ENCODE results near the gene GPR83. TPM values are rescaled to one million over a fixed set of nuclear protein-coding genes. Genes with fewer than 3 reads are reported as not detected.

GPR83 gene
- total and polyA plus RNA-seq, 4 donors, result 0.01 to 0.14 (median 0.07) TPM

DNA sequence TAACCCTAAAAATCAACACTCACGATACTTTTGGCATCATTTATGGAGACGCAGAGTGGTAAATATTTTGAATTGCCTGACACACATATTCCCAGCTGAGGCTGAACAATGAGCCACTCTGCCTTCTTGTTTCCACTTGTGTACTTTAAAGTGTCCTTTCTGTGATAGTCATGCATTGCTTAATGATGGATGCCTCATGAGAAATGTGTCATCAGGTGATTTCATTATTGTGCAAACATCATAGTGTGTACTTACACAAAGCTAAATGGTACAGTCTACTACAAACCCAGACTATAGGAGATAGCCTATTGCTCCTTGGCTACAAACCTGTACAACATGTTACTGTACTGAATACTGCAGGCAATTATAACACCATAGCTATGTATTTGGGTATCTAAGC lies 48.2 kb upstream of the GPR83 start:
- Histone ChIP-seq H3K9ac (ENCODE audit: low read depth in 1 of 2, low read length in 2 of 2) (no peak overlapping the region), H3K27ac (ENCODE audit: low read depth in 1 of 2, low read length in 2 of 2) (no peak overlapping the region), H3K4me3 (ENCODE audit: low read depth in 1 of 3, low read length in 3 of 3) (no peak overlapping the region), H3K9me3 (ENCODE audit: control insufficient read depth in 4 of 4, low read length in 3 of 4) (no peaks in the 10 kb centered on the region), H3K36me3 (ENCODE audit: control insufficient read depth in 4 of 4, insufficient read depth in 3 of 4, low read depth in 1 of 4, low read length in 3 of 4) (peaks cover 0 to 18% (median 14%) of the 10 kb centered on the region in 4 donors), H3K4me1 (ENCODE audit: control insufficient read depth in 4 of 4, insufficient read depth in 4 of 4, low read length in 3 of 4) (peaks cover 0 to 4% (median 0%) of the 10 kb centered on the region in 4 donors), H3K27me3 (ENCODE audit: control insufficient read depth in 4 of 4, insufficient read depth in 4 of 4, low read length in 3 of 4) (no peaks in the 10 kb centered on the region)
- 44% methylated on average over 2 of the region's 2 CpGs for WGBS
- TF ChIP-seq SP1 (IDR thresholded peaks at IDR 0.05) (no peak), YY1 (IDR thresholded peaks at IDR 0.05) (peak; percentile 33), NR2F2 (IDR thresholded peaks at IDR 0.05) (no peak), HNF4A (conservative IDR thresholded peaks at IDR 0.05) (peak; percentile 31 to 45), HNF4G (IDR thresholded peaks at IDR 0.05) (no peak), TAF1 (conservative IDR thresholded peaks at IDR 0.05) (no peak), RXRA (IDR thresholded peaks at IDR 0.05) (peak; percentile 12 to 54), RAD21 (IDR thresholded peaks at IDR 0.05) (no peak), FOXA1 (IDR thresholded peaks at IDR 0.05) (peak; percentile 37), CTCF (IDR thresholded peaks at IDR 0.05; ENCODE audit: low read depth, low read length, missing input control) (no peak), FOXA2 (IDR thresholded peaks at IDR 0.05) (peak; percentile 75), ZBTB33 (IDR thresholded peaks at IDR 0.05) (no peak), EGR1 (IDR thresholded peaks at IDR 0.05; ENCODE audit: low read depth in 2 of 2) (no peak), GABPA (IDR thresholded peaks at IDR 0.05 in 1 of 2, conservative IDR thresholded peaks at IDR 0.05 in 1 of 2) (no peak), JUND (IDR thresholded peaks at IDR 0.05) (peak; percentile 59 to 64)
- TF ChIP-seq, protein P1, sequence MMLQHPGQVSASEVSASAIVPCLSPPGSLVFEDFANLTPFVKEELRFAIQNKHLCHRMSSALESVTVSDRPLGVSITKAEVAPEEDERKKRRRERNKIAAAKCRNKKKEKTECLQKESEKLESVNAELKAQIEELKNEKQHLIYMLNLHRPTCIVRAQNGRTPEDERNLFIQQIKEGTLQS (IDR thresholded peaks at IDR 0.05), result peak; percentile 61
- TF ChIP-seq, protein P2, sequence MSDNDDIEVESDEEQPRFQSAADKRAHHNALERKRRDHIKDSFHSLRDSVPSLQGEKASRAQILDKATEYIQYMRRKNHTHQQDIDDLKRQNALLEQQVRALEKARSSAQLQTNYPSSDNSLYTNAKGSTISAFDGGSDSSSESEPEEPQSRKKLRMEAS (IDR thresholded peaks at IDR 0.05), result no peak
- TF ChIP-seq, protein P3, sequence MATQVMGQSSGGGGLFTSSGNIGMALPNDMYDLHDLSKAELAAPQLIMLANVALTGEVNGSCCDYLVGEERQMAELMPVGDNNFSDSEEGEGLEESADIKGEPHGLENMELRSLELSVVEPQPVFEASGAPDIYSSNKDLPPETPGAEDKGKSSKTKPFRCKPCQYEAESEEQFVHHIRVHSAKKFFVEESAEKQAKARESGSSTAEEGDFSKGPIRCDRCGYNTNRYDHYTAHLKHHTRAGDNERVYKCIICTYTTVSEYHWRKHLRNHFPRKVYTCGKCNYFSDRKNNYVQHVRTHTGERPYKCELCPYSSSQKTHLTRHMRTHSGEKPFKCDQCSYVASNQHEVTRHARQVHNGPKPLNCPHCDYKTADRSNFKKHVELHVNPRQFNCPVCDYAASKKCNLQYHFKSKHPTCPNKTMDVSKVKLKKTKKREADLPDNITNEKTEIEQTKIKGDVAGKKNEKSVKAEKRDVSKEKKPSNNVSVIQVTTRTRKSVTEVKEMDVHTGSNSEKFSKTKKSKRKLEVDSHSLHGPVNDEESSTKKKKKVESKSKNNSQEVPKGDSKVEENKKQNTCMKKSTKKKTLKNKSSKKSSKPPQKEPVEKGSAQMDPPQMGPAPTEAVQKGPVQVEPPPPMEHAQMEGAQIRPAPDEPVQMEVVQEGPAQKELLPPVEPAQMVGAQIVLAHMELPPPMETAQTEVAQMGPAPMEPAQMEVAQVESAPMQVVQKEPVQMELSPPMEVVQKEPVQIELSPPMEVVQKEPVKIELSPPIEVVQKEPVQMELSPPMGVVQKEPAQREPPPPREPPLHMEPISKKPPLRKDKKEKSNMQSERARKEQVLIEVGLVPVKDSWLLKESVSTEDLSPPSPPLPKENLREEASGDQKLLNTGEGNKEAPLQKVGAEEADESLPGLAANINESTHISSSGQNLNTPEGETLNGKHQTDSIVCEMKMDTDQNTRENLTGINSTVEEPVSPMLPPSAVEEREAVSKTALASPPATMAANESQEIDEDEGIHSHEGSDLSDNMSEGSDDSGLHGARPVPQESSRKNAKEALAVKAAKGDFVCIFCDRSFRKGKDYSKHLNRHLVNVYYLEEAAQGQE (IDR thresholded peaks at IDR 0.05), result peak; percentile 28
- no peak for DNase-seq (ENCODE audit: low spot score)
